K562 (cell line): ENCODE measurements around the gene MAST3. TPM values are rescaled to one million over a fixed set of nuclear protein-coding genes. Genes with fewer than 3 reads are reported as not detected.

ENCODE experiments used
- E2F3 ChIP-seq: fragments of 250-450 bp; sonication (Bioruptor Pico); IDR thresholded peaks from 2 replicates; pipeline ENCODE4 v1.4.0; 2020; ENCODE audit warnings: mild to moderate bottlenecking
- HDGF ChIP-seq: fragments of 450-650 bp; IDR thresholded peaks from 2 replicates; pipeline ENCODE4 v1.6.1; 2016
- IFI16 ChIP-seq: fragments of 250-450 bp; sonication (Bioruptor Pico); IDR thresholded peaks from 2 replicates; pipeline ENCODE4 v2.1.2; 2022; ENCODE audit warnings: mild to moderate bottlenecking, inconsistent platforms
- KDM1A ChIP-seq, 2 experiments: fragments of 450-650 bp; IDR thresholded peaks; 2 replicates each; pipeline ENCODE4 v1.6.1; 2016; ENCODE audit warnings: mild to moderate bottlenecking in 2 of 2
- PCBP1 ChIP-seq: fragments of 200-400 bp; formaldehyde crosslinking; IDR thresholded peaks from 2 replicates; pipeline ENCODE4 v1.6.1; 2018; ENCODE audit warnings: mild to moderate bottlenecking, low read depth, low read length; ENCODE audit not compliant: poor library complexity, severe bottlenecking
- POLR2G ChIP-seq: fragments of 200-400 bp; formaldehyde crosslinking; IDR thresholded peaks from 2 replicates; pipeline ENCODE4 v1.6.1; 2017; ENCODE audit warnings: low read depth, mild to moderate bottlenecking, antibody characterized with exemption, low read length, moderate library complexity
- XRCC5 ChIP-seq: fragments of 200-400 bp; formaldehyde crosslinking; IDR thresholded peaks from 2 replicates; pipeline ENCODE4 v1.6.1; 2017; ENCODE audit warnings: low read depth, mild to moderate bottlenecking, low read length
- ZNF717 ChIP-seq: fragments of 250-450 bp; sonication (Bioruptor Pico); IDR thresholded peaks from 2 replicates; pipeline ENCODE4 v1.5.0; 2021
- ZNF780A ChIP-seq: fragments of 250-450 bp; sonication (Bioruptor Pico); IDR thresholded peaks from 2 replicates; pipeline ENCODE4 v1.5.0; 2021; ENCODE audit warnings: mild to moderate bottlenecking
- polyA plus RNA-seq, 8 experiments: library from polyadenylated mRNA; depleted of rRNA in 4 of 8; stranded (reverse) in 5 of 8; unstranded in 3 of 8; fragments of >200 nt; fragmentation: Nextera tagmentation in 2 of 8; fragmentation: Illumina TruSeq in 1 of 8; extraction: Ambion mirVana in 2 of 8; extraction: Trizol in 1 of 8; gene quantifications; 2 replicates each; pipeline versions ENCODE4 v1.2.1 to v1.2.3, GENCODE V29; 2011 to 2014; ENCODE audit warnings: inconsistent platforms in 1 of 8, missing spikeins in 1 of 8
- total RNA-seq, 7 experiments: library from RNA; depleted of rRNA in 6 of 7; stranded (reverse); fragments of >200 nt in 6 of 7; fragmentation: Illumina TruSeq in 2 of 7; extraction: Trizol in 2 of 7; gene quantifications; 2 replicates each; pipeline versions ENCODE4 v1.2.1 to v1.2.3, GENCODE V29; 2011 to 2021; ENCODE audit warnings: low replicate concordance in 1 of 7
- TF ChIP-seq, protein P1 (sequence below): sonication (generic); formaldehyde crosslinking; IDR thresholded peaks from 2 replicates; pipeline ENCODE4 v1.9.0; 2022; ENCODE audit warnings: mild to moderate bottlenecking, missing genetic modification reagents
- TF ChIP-seq, protein P2 (sequence below), 2 experiments: fragments of 450-650 bp; conservative IDR thresholded peaks; 2 replicates each; pipeline ENCODE4 v1.6.1; 2017; ENCODE audit warnings: mild to moderate bottlenecking in 2 of 2, moderate library complexity in 2 of 2
- TF ChIP-seq, protein P3 (sequence below): sonication (generic); formaldehyde crosslinking; IDR thresholded peaks from 2 replicates; pipeline ENCODE4 v1.8.0; 2022; ENCODE audit warnings: mild to moderate bottlenecking, missing genetic modification reagents

The MAST3 gene
- total and polyA plus RNA-seq, 9 of the 15 experiments (the other 6 are each of a cell fraction or from before 2014, with no cell fraction given) = 0.94 to 9.9 (median 2.4) TPM

DNA sequence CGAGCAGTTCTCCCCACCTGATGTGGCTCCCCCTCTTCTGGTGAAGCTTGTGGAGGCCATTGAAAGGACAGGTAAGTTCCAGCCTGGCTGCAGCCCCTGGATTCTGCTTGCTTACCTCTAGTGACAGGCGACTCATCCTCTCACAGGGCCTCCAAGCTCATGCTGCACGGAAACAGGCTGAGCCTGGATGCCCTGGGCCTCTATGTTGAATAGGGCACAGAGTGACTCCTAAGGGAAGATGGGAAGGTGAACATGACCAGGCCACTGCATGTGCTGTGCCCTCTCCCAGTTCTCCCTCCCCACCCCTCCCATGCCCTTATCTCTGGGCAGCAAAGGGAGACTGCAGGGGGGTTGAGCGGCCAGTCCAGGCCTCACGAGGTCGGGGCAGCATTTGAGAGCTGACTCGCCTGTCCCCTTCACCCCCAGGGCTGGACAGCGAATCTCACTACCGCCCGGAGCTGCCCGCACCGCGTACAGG lies 63.0 kb downstream of the MAST3 start (continued):
- TF ChIP-seq ZNF780A (CRISPR knock-in tag) (no peak), E2F3 (CRISPR knock-in tag) (peak; percentile 32; the same call in 1 of the 2 replicates), XRCC5 (0 out of 2 replicates have a peak, but pooled peaks have one; percentile 20), PCBP1 (peak; percentile 70), HDGF (peak; percentile 66; the same call in 1 of the 2 replicates), KDM1A (IDR thresholded peaks at IDR 0.05) (peak; percentile 63 to 81), IFI16 (CRISPR knock-in tag) (no peak), ZNF717 (CRISPR knock-in tag) (0 out of 2 replicates have a peak, but pooled peaks have one; percentile 23), POLR2G (peak; percentile 53)
- TF ChIP-seq, protein P1, sequence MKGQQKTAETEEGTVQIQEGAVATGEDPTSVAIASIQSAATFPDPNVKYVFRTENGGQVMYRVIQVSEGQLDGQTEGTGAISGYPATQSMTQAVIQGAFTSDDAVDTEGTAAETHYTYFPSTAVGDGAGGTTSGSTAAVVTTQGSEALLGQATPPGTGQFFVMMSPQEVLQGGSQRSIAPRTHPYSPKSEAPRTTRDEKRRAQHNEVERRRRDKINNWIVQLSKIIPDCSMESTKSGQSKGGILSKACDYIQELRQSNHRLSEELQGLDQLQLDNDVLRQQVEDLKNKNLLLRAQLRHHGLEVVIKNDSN (CRISPR knock-in tag) = peak; percentile 39; the same call in 1 of the 2 replicates
- TF ChIP-seq, protein P2, sequence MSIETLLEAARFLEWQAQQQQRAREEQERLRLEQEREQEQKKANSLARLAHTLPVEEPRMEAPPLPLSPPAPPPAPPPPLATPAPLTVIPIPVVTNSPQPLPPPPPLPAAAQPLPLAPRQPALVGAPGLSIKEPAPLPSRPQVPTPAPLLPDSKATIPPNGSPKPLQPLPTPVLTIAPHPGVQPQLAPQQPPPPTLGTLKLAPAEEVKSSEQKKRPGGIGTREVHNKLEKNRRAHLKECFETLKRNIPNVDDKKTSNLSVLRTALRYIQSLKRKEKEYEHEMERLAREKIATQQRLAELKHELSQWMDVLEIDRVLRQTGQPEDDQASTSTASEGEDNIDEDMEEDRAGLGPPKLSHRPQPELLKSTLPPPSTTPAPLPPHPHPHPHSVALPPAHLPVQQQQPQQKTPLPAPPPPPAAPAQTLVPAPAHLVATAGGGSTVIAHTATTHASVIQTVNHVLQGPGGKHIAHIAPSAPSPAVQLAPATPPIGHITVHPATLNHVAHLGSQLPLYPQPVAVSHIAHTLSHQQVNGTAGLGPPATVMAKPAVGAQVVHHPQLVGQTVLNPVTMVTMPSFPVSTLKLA (conservative IDR thresholded peaks at IDR 0.05) = peak in 1 of 2 experiments; percentile 51; a peak in 2 of 4 replicates
- TF ChIP-seq, protein P3, sequence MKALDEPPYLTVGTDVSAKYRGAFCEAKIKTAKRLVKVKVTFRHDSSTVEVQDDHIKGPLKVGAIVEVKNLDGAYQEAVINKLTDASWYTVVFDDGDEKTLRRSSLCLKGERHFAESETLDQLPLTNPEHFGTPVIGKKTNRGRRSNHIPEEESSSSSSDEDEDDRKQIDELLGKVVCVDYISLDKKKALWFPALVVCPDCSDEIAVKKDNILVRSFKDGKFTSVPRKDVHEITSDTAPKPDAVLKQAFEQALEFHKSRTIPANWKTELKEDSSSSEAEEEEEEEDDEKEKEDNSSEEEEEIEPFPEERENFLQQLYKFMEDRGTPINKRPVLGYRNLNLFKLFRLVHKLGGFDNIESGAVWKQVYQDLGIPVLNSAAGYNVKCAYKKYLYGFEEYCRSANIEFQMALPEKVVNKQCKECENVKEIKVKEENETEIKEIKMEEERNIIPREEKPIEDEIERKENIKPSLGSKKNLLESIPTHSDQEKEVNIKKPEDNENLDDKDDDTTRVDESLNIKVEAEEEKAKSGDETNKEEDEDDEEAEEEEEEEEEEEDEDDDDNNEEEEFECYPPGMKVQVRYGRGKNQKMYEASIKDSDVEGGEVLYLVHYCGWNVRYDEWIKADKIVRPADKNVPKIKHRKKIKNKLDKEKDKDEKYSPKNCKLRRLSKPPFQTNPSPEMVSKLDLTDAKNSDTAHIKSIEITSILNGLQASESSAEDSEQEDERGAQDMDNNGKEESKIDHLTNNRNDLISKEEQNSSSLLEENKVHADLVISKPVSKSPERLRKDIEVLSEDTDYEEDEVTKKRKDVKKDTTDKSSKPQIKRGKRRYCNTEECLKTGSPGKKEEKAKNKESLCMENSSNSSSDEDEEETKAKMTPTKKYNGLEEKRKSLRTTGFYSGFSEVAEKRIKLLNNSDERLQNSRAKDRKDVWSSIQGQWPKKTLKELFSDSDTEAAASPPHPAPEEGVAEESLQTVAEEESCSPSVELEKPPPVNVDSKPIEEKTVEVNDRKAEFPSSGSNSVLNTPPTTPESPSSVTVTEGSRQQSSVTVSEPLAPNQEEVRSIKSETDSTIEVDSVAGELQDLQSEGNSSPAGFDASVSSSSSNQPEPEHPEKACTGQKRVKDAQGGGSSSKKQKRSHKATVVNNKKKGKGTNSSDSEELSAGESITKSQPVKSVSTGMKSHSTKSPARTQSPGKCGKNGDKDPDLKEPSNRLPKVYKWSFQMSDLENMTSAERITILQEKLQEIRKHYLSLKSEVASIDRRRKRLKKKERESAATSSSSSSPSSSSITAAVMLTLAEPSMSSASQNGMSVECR (CRISPR knock-in tag) = 0 out of 2 replicates have a peak, but pooled peaks have one; percentile 57
